SIG-M5 treated with dmso at 0.1 percent for 504 hours (cell line): ENCODE measurements around the gene SMC3.
"Not testable (repeated sequence)": the region's sequence is repeated elsewhere in the genome, so short reads cannot be mapped to it uniquely, and the experiment has no call there.

ENCODE experiments used
- DNase-seq: peaks from one replicate; lab custom pipeline; 2025; ENCODE audit not compliant: unreplicated experiment; lab: John Stamatoyannopoulos, UW

The SMC3 gene

DNA sequence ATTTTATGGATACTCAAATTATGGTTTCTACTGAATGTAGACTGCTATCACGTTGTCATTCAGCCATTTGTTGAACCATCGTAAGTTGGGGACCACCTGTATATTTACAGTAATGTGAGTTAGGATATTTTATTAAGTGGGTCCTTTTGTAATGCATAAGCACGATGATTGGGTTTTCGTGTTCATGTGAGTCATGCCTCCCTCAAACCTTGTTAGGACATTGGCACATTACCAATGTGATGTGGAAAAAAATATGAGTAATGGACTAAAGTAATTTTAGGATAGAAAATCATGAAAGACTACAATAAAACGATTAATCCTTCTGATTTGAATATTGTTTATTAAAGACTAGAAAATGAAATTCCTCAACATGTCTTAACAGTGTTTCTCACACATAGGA is 8.7 kb downstream of the SMC3 start:
- DNase-seq: no peak

GRCh38 chr10:110577056-110577455 is 9.6 kb downstream of the SMC3 start:
- DNase-seq: no peak

DNA sequence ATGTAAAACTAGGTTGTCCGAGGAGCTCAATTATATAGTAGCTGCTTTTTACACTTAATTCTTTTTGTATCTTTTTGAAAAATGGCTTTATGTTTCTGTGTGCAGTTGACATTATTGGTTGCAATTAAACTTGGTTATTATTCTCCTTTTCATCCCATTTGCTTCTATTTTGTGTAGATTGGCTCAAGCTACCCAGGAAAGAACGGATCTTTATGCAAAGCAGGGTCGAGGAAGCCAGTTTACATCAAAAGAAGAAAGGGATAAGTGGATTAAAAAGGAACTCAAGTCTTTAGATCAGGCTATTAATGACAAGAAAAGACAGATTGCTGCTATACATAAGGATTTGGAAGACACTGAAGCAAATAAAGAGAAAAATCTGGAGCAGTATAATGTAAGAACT is 16.5 kb downstream of the SMC3 start:
- DNase-seq: no peak

DNA sequence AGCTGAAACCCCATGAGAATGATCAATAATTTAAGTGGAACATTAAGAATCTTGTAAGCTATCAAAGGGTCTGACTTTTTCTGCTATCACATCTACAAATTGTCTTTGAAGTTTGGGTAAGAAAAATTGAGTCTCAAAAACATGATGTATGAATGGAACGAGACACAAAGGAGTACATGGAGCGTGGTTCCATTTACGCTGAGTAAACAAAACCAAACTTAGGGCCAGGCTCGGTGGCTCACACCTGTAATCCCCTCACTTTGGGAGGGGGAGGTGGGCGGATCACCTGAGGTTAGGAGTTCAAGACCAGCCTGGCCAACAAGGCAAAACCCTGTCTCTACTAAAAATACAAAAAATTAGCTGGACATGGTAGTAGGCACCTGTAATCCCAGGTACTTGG is 24.3 kb downstream of the SMC3 start:
- no peak for DNase-seq

GRCh38 chr10:110597476-110597875 is 30.0 kb downstream of the SMC3 start:
- DNase-seq: no peak

DNA sequence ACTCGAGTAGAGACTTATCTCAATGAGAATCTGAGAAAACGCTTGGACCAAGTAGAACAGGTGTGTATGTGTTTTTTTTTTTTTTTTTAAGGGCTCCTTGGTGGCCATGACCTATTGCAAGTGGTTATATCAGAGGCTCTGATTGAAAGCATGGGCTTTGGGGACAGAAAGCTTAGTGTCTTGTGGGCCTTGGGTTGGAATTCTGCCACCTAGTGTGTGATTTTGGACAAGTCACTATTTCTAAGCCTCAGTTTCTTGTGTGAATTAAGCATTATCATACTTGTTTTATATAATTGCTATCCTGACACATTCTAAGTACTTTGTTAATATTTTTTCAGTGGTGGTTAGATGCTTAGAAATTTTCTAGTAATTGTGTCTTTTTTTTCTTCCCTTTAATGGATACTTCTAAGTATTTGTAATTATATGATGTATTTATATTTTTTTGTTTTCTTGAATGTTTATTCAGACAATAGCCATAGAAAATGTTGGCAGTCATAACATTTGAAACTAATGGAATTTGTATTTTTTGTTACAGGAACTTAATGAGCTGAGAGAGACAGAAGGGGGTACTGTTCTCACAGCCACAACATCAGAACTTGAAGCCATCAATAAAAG is 33.1 kb downstream of the SMC3 start:
- DNase-seq: peak; percentile 66

DNA sequence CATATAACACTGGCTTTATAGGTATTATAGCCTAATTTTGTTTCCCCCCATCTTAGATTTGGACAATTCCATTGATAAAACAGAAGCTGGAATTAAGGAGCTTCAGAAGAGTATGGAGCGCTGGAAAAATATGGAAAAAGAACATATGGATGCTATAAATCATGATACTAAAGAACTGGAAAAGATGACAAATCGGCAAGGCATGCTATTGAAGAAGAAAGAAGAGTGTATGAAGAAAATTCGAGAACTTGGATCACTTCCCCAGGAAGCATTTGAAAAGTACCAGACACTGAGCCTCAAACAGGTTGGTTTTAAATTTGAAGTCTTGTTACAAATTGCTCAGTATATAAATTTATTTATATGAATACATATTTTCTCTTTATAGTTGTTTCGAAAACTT is 34.1 kb downstream of the SMC3 start:
- DNase-seq: no peak

- no peak for DNase-seq
These were observed 40.6 kb downstream of the SMC3 start for GRCh38 chr10:110608087-110608486.

- no peak for DNase-seq
These were observed 42.1 kb downstream of the SMC3 start for GRCh38 chr10:110609605-110610004.

GRCh38 chr10:110610308-110610774 is 42.8 kb downstream of the SMC3 start:
- DNase-seq: peak; percentile 59

GRCh38 chr10:110610781-110611180 is 43.3 kb downstream of the SMC3 start:
- DNase-seq: not testable (repeated sequence)

DNA sequence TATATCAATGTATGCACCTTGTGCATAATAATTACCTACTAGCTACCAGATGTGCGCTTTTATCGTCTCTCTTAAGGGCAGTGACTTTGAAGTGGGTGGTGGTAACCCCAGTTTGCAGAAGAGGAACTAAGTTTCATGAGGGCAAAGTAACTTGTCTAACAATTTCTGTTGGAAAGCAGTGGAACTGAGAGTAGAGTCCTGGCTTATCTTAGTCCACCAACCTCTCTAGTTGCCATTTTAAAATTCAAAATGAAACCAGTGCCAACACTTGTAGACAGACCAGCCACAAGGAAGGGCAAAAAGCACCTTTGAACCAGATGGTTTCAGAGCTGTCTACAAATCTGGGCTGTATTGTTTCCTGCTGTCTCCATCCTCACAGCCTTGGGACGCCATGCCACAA is 44.6 kb downstream of the SMC3 start:
- peak; percentile 9 for DNase-seq

GRCh38 chr10:110612629-110613028 is 45.1 kb downstream of the SMC3 start:
- no peak for DNase-seq

DNA sequence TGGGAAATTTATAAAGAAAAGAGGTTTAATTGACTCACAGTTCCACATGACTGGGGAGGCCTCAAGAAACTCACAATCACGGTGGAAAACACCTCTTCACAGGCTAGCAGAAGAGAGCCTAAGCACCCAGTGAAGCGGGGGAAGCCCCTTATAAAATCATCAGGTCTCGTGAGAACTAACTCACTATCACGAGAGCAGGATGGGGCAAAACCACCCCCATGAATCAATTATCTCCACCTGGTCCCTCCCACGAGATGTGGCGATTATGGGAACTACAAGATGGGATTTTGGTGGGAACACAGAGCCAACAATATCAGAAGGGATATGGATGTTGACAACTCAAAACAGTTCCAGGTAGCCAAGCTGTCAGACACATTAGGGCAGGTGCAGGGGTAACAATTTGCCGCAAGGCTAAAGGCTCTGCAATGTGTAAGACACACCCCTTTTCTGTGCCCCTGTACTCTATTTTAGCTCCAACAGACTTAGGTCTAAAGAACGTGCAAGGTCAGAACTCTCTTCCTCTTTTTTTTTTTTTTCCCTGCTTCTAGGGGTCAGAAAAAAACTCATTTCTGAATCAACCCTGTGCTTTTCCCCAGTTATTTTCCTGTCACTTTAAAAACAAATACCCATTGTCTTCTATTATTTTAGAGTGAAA is 46.0 kb downstream of the SMC3 start:
- DNase-seq: peak; percentile 40

GRCh38 chr10:110613996-110614495 is 46.6 kb downstream of the SMC3 start:
- DNase-seq: no peak

DNA sequence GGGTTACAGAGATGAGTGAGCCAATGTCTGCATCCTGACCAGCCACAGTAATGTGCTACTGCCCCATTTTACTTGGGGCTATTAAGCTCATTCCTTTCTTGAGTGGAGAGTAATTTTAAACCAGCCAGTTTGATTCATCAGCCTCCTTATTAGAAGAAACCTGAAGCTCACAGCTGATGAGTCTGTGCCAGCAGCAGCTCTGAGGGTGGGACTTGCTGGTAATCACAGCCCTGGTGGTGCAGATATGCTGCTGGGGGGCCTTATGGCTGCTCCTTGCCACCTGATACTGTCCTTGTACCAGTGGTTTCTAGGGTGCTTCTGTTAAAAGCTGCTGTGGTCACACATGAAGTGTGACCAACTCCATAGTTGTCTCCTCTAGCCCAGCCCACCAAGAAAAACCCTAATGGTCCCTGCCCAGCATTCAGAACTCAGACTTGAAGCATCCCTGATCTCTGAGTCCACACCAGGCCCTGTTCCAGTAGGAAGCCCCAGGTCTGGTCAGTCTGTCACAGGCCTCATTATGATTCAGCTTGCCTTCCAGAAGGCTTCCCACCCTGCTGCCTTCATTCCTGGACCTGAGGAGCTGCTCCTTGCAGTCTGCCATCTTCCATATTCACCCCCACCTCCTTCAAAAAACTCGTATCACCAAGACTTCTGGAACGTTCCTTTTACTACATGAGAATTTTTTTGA is 47.7 kb downstream of the SMC3 start:
- no peak for DNase-seq

DNA sequence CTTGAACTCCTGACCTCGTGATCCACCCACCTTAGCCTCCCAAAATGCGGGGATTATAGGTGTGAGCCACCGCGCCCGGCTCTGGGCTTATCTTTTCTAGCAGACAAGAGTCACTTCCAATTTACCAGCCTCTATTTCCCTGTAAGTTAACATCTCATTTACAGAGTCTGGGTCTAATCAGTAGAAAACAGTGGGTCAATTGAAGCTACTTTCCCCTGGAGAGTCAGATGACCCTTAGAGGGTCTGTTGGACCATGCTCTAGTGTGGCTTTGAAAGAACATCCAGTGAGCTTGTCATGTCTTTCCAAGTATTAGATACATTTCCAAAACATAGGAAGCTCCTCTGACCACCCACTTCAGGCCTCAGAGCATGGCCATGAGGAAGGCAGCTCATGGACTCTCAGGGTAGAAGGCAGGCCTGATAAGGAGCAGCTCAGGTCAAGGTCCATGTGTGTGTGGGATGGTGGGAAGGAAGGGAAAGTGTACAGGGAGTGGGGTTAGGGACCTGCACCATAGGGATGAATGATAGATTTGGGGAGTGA is 49.1 kb downstream of the SMC3 start:
- no peak for DNase-seq

GRCh38 chr10:110617425-110618229 is 50.1 kb downstream of the SMC3 start:
- no peak for DNase-seq

DNA sequence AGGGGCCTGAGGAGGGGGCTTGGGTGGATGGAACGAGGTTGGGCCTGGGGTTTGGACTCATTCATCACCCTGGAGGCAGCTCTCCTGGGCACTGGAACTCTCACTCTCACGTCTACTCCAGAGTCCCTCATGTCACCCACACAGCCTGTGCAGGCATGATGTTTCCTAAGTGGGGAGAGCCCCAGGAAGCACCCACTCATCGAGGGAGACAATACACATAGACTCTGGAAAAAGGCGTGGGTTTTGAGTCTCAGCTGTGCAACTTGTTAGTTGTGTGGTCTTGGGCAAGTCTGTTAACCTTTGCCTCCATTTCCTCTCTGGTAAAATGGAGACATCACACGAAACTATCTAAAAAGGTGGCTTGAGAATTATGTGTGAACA is 50.7 kb downstream of the SMC3 start:
- DNase-seq: no peak

- DNase-seq: no peak
These were observed 52.3 kb downstream of the SMC3 start for GRCh38 chr10:110619514-110620397.
